H9 (cell line): ENCODE data around the gene ZIC5. TPM values are rescaled to one million over a fixed set of nuclear protein-coding genes. Genes with fewer than 3 reads are reported as not detected.
A peak's percentile ranks its signal among the peaks of the same experiment; 100 is the strongest.

Source experiments
- DNase-seq: peaks from one replicate; pipeline ENCODE4 v3.0.0-alpha.2; 2017
- H2AFZ ChIP-seq: one replicate; pipeline ENCODE4 v1.6.1; 2013; ENCODE audit warnings: mild to moderate bottlenecking, low read length, control low read depth, moderate library complexity
- H2AK5ac ChIP-seq: 2 replicates; pipeline ENCODE4 v1.6.1; 2013; ENCODE audit warnings: low read length, control low read depth, mixed read lengths; ENCODE audit not compliant: insufficient read length
- H2BK120ac ChIP-seq: one replicate; pipeline ENCODE4 v1.6.1; 2013; ENCODE audit warnings: low read depth, mild to moderate bottlenecking, low read length, control low read depth, inconsistent platforms; ENCODE audit not compliant: poor library complexity, severe bottlenecking
- H2BK12ac ChIP-seq: 2 replicates; pipeline ENCODE4 v1.6.1; 2013; ENCODE audit warnings: low read length, control low read depth, mixed read lengths, low read depth; ENCODE audit not compliant: insufficient read length
- H2BK15ac ChIP-seq: 2 replicates; pipeline ENCODE4 v1.6.1; 2013; ENCODE audit warnings: low read depth, low read length, control low read depth
- H2BK20ac ChIP-seq: one replicate; pipeline ENCODE4 v1.6.1; 2013; ENCODE audit warnings: low read depth, mild to moderate bottlenecking, low read length, control low read depth, inconsistent platforms; ENCODE audit not compliant: poor library complexity, severe bottlenecking
- H2BK5ac ChIP-seq: 2 replicates; pipeline ENCODE4 v1.6.1; 2013; ENCODE audit warnings: low read length, control low read depth, mixed read lengths; ENCODE audit not compliant: insufficient read length
- H3K14ac ChIP-seq: 2 replicates; pipeline ENCODE4 v1.6.1; 2013; ENCODE audit warnings: low read length, control low read depth; ENCODE audit not compliant: insufficient read depth
- H3K18ac ChIP-seq: 2 replicates; pipeline ENCODE4 v1.6.1; 2013; ENCODE audit warnings: low read depth, mild to moderate bottlenecking, mixed read lengths, low read length, control low read depth; ENCODE audit not compliant: insufficient read length
- H3K23ac ChIP-seq: 2 replicates; pipeline ENCODE4 v1.6.1; 2013; ENCODE audit warnings: low read length, control low read depth, mixed read lengths, low read depth; ENCODE audit not compliant: insufficient read length
- H3K23me2 ChIP-seq: 2 replicates; pipeline ENCODE4 v1.6.1; 2013; ENCODE audit warnings: low read depth, mild to moderate bottlenecking, mixed read lengths, low read length, control low read depth; ENCODE audit not compliant: insufficient read length, poor library complexity, severe bottlenecking
- H3K27ac ChIP-seq: 2 replicates; pipeline ENCODE4 v1.5.1; 2013; ENCODE audit warnings: low read length, control low read depth, mixed read lengths, low read depth; ENCODE audit not compliant: insufficient read length
- H3K27me3 ChIP-seq: 2 replicates; pipeline ENCODE4 v1.6.1; 2013; ENCODE audit warnings: low read length, control low read depth, inconsistent platforms; ENCODE audit not compliant: insufficient read depth
- H3K4ac ChIP-seq: 2 replicates; pipeline ENCODE4 v1.6.1; 2013; ENCODE audit warnings: low read depth, mild to moderate bottlenecking, control low read depth, inconsistent platforms, low read length, moderate library complexity
- H3K4me1 ChIP-seq: 2 replicates; pipeline ENCODE4 v1.6.1; 2013; ENCODE audit warnings: low read length, control low read depth, inconsistent platforms; ENCODE audit not compliant: insufficient read depth
- H3K4me2 ChIP-seq: 2 replicates; pipeline ENCODE4 v1.6.1; 2013; ENCODE audit warnings: low read length, control low read depth, mixed read lengths; ENCODE audit not compliant: insufficient read length, insufficient read depth
- H3K56ac ChIP-seq: 2 replicates; pipeline ENCODE4 v1.6.1; 2013; ENCODE audit warnings: low read depth, mild to moderate bottlenecking, mixed read lengths, low read length, control low read depth; ENCODE audit not compliant: insufficient read length
- H3K79me1 ChIP-seq: 2 replicates; pipeline ENCODE4 v1.6.1; 2013; ENCODE audit warnings: low read depth, mild to moderate bottlenecking, moderate library complexity, low read length, control low read depth, inconsistent platforms; ENCODE audit not compliant: insufficient read depth, poor library complexity, severe bottlenecking
- H3K79me2 ChIP-seq: 2 replicates; pipeline ENCODE4 v1.6.1; 2013; ENCODE audit warnings: low read length, control low read depth, inconsistent platforms; ENCODE audit not compliant: insufficient read depth
- H3K9ac ChIP-seq: 2 replicates; pipeline ENCODE4 v1.6.1; 2013; ENCODE audit warnings: low read length, control low read depth, mixed read lengths; ENCODE audit not compliant: insufficient read length; ENCODE audit errors: extremely low read depth
- H3K9me3 ChIP-seq: one replicate; pipeline ENCODE4 v1.6.1; 2013; ENCODE audit warnings: low read depth, low read length, inconsistent platforms; ENCODE audit not compliant: control insufficient read depth
- H3T11ph ChIP-seq: one replicate; pipeline ENCODE4 v1.6.1; 2013; ENCODE audit warnings: mild to moderate bottlenecking, low read length, control low read depth, inconsistent platforms
- H4K20me1 ChIP-seq: one replicate; pipeline ENCODE4 v1.6.1; 2013; ENCODE audit not compliant: control insufficient read depth, insufficient read length, insufficient read depth
- H4K5ac ChIP-seq: 2 replicates; pipeline ENCODE4 v1.6.1; 2013; ENCODE audit warnings: low read depth, mild to moderate bottlenecking, mixed read lengths, low read length, control low read depth; ENCODE audit not compliant: insufficient read length
- H4K8ac ChIP-seq: replicated peaks from 2 replicates; pipeline ENCODE4 v1.6.1; 2013; ENCODE audit warnings: low read length, control low read depth, mixed read lengths, low read depth; ENCODE audit not compliant: insufficient read length
- H4K91ac ChIP-seq: 2 replicates; pipeline ENCODE4 v1.6.1; 2013; ENCODE audit warnings: low read depth, mild to moderate bottlenecking, moderate library complexity, mixed read lengths, low read length, control low read depth; ENCODE audit not compliant: insufficient read length
- H3K27ac Mint-ChIP-seq, 3 experiments: 2 replicates in 2 of 3; 3 replicates in 1 of 3; pipeline ENCODE4 v1.8.0; 2020 to 2021; ENCODE audit warnings: mixed read lengths in 3 of 3, mild to moderate bottlenecking in 1 of 3, moderate library complexity in 1 of 3
- H3K27me3 Mint-ChIP-seq: 2 replicates; pipeline ENCODE4 v1.8.0; 2021; ENCODE audit warnings: low read depth, mild to moderate bottlenecking, moderate library complexity, mixed read lengths
- H3K36me3 Mint-ChIP-seq, 3 experiments: 2 replicates in 2 of 3; 3 replicates in 1 of 3; pipeline ENCODE4 v1.8.0; 2020 to 2021; ENCODE audit warnings: low read depth in 3 of 3, mixed read lengths in 3 of 3; ENCODE audit not compliant: insufficient read depth in 1 of 3
- H3K4me1 Mint-ChIP-seq, 2 experiments: 2 replicates each; pipeline ENCODE4 v1.8.0; 2020; ENCODE audit warnings: mixed read lengths in 2 of 2
- H3K4me3 Mint-ChIP-seq, 2 experiments: 2 replicates in 1 of 2; 3 replicates in 1 of 2; pipeline ENCODE4 v1.8.0; 2020 to 2021; ENCODE audit warnings: mild to moderate bottlenecking in 2 of 2, mixed read lengths in 2 of 2, moderate library complexity in 1 of 2
- H3K9me3 Mint-ChIP-seq, 2 experiments: 2 replicates in 1 of 2; 3 replicates in 1 of 2; pipeline ENCODE4 v1.8.0; 2020; ENCODE audit warnings: mild to moderate bottlenecking in 2 of 2, mixed read lengths in 2 of 2, moderate library complexity in 1 of 2
- CTCF ChIP-seq: fragments of 200-600 bp; sonication (generic); conservative IDR thresholded peaks from 3 replicates; pipeline ENCODE4 v1.8.0; 2021; ENCODE audit warnings: antibody characterized with exemption, mild to moderate bottlenecking
- WGBS: extraction: QIAGEN DNeasy Blood & Tissue Kit; methylation state at CpG from one replicate; pipeline ENCODE4 v1.1.7; 2013; ENCODE audit warnings: missing lambda C conversion rate, low lambda C conversion rate, mixed read lengths; ENCODE audit not compliant: insufficient read length; ENCODE audit errors: extremely low coverage; 5-methylcytosine and 5-hydroxymethylcytosine counted together
- total RNA-seq: library from RNA; stranded (reverse); gene quantifications from 2 replicates; pipeline ENCODE4 v1.2.1, GENCODE V29; 2021

ZIC5 gene
- total RNA-seq, 1 experiment from 2014 or later: 51.9 TPM

GRCh38 chr13:99977912-99978798, 6.6 kb upstream of the ZIC5 start:
- no peak overlapping the region for H2BK20ac ChIP-seq

More at GRCh38 chr13:99977912-99978798, 6.6 kb upstream of the ZIC5 start:
- H2BK120ac ChIP-seq: no peak overlapping the region
- H3K23me2 ChIP-seq: peaks cover 35% of the 10 kb centered on the region
- peak overlapping the region; percentile 25 for H3K27ac ChIP-seq
- H3K79me2 ChIP-seq: peaks cover 9% of the 10 kb centered on the region
- H3K4me2 ChIP-seq: peak overlapping the region; percentile 85
- H3K27me3 ChIP-seq: peaks cover 9% of the 10 kb centered on the region; the same call in 1 of the 2 replicates
- peaks cover under 1% of the 10 kb centered on the region for H3K79me1 ChIP-seq
- no peak overlapping the region for H4K5ac ChIP-seq
- H4K20me1 ChIP-seq: no peaks in the 10 kb centered on the region
- no peak overlapping the region for H3K56ac ChIP-seq
- H4K8ac ChIP-seq: no peak overlapping the region
- H3K27ac Mint-ChIP-seq: peak overlapping the region; percentile 79 to 96 (median 96); a peak in 4 of 7 replicates
- peaks cover 8% of the 10 kb centered on the region in 3 experiments for H3K36me3 Mint-ChIP-seq
- no peak overlapping the region for H2BK12ac ChIP-seq
- H3K9me3 Mint-ChIP-seq: peaks cover 7 to 9% of the 10 kb centered on the region in 2 experiments
- no peak overlapping the region for H2AK5ac ChIP-seq
- H3T11ph ChIP-seq: no peak overlapping the region
- H3K4ac ChIP-seq: no peak overlapping the region
- H2AFZ ChIP-seq: no peak overlapping the region
- no CpG with 5 or more reads among the region's 52 CpGs for WGBS
- H3K4me3 Mint-ChIP-seq: peak overlapping the region; percentile 73 to 85
- peaks cover 54 to 55% of the 10 kb centered on the region in 2 experiments for H3K4me1 Mint-ChIP-seq
- H4K91ac ChIP-seq: no peak overlapping the region
- DNase-seq: peak; percentile 52
- peaks cover 9% of the 10 kb centered on the region for H3K4me1 ChIP-seq
- H3K9ac ChIP-seq: peak overlapping the region; percentile 12
- no peak overlapping the region for H3K14ac ChIP-seq
- no peak overlapping the region for H3K18ac ChIP-seq
- no peak overlapping the region for H2BK5ac ChIP-seq
- TF ChIP-seq CTCF: no peak
- no peak overlapping the region for H3K23ac ChIP-seq
- no peaks in the 10 kb centered on the region for H3K9me3 ChIP-seq
- no peak overlapping the region for H2BK15ac ChIP-seq
- peaks cover 35% of the 10 kb centered on the region for H3K27me3 Mint-ChIP-seq
